HepG2 (cell line): ENCODE data around the gene NAPG. TPM values are rescaled to one million over a fixed set of nuclear protein-coding genes. Genes with fewer than 3 reads are reported as not detected.

Experiments used
- ADNP ChIP-seq: sonication (generic); formaldehyde crosslinking; IDR thresholded peaks from 2 replicates; pipeline ENCODE4 v1.4.0; 2020; ENCODE audit warnings: missing genetic modification reagents
- ARID3A ChIP-seq: IDR thresholded peaks from 2 replicates; pipeline ENCODE4 v1.6.1; 2012; ENCODE audit warnings: low read depth, low read length, improper control_type of control experiment
- DMAP1 ChIP-seq: IDR thresholded peaks from 2 replicates; pipeline ENCODE4 v1.6.1; 2016
- ERF ChIP-seq: IDR thresholded peaks from 2 replicates; pipeline ENCODE4 v1.6.1; 2018; ENCODE audit warnings: missing biosample characterization, missing genetic modification reagents
- FOXK1 ChIP-seq: sonication (generic); formaldehyde crosslinking; IDR thresholded peaks from 2 replicates; pipeline ENCODE4 v1.4.0; 2020; ENCODE audit warnings: low read depth, missing genetic modification reagents, borderline replicate concordance
- GATA4 ChIP-seq: sonication (generic); IDR thresholded peaks from 2 replicates; pipeline ENCODE4 v1.6.1; 2016; ENCODE audit warnings: antibody characterized with exemption, low read depth, borderline replicate concordance
- PAWR ChIP-seq: sonication (generic); formaldehyde crosslinking; IDR thresholded peaks from 2 replicates; pipeline ENCODE4 v1.4.0; 2020; ENCODE audit warnings: missing genetic modification reagents, mild to moderate bottlenecking, borderline replicate concordance
- PAX8 ChIP-seq: sonication (generic); formaldehyde crosslinking; IDR thresholded peaks from 2 replicates; pipeline ENCODE4 v1.8.0; 2022; ENCODE audit warnings: mild to moderate bottlenecking, missing genetic modification reagents, borderline replicate concordance
- SMAD1 ChIP-seq: sonication (generic); formaldehyde crosslinking; IDR thresholded peaks from 2 replicates; pipeline ENCODE4 v1.4.0; 2020; ENCODE audit warnings: missing genetic modification reagents, low read depth, mild to moderate bottlenecking, borderline replicate concordance
- SRSF9 ChIP-seq: fragments of 200-400 bp; formaldehyde crosslinking; IDR thresholded peaks from 2 replicates; pipeline ENCODE4 v1.6.1; 2018; ENCODE audit warnings: borderline replicate concordance, mild to moderate bottlenecking, low read depth, low read length; ENCODE audit not compliant: insufficient read depth, poor library complexity, severe bottlenecking
- TARDBP ChIP-seq: sonication (generic); formaldehyde crosslinking; IDR thresholded peaks from 2 replicates; pipeline ENCODE4 v1.8.0; 2022; ENCODE audit warnings: mild to moderate bottlenecking, missing genetic modification reagents
- THAP11 ChIP-seq: IDR thresholded peaks from 2 replicates; pipeline ENCODE4 v1.6.1; 2016; ENCODE audit warnings: missing biosample characterization, missing genetic modification reagents
- ZIK1 ChIP-seq: sonication (generic); formaldehyde crosslinking; IDR thresholded peaks from 2 replicates; pipeline ENCODE4 v1.5.0; 2020; ENCODE audit warnings: mild to moderate bottlenecking, low read depth, missing genetic modification reagents, borderline replicate concordance
- ZNF160 ChIP-seq: sonication (generic); formaldehyde crosslinking; IDR thresholded peaks from 2 replicates; pipeline ENCODE4 v1.8.0; 2022; ENCODE audit warnings: mild to moderate bottlenecking, inconsistent platforms, missing genetic modification reagents
- ZNF3 ChIP-seq: IDR thresholded peaks from 2 replicates; pipeline ENCODE4 v1.7.0; 2017; ENCODE audit warnings: inconsistent platforms
- ZNF414 ChIP-seq: sonication (generic); formaldehyde crosslinking; IDR thresholded peaks from 2 replicates; pipeline ENCODE4 v1.5.0; 2020; ENCODE audit warnings: missing genetic modification reagents
- ZNF431 ChIP-seq: sonication (generic); formaldehyde crosslinking; IDR thresholded peaks from 2 replicates; pipeline ENCODE4 v1.9.0; 2022; ENCODE audit warnings: missing genetic modification reagents, low read depth, mild to moderate bottlenecking, borderline replicate concordance
- ZNF589 ChIP-seq: sonication (generic); formaldehyde crosslinking; conservative IDR thresholded peaks from 2 replicates; pipeline ENCODE4 v1.8.0; 2022; ENCODE audit warnings: mild to moderate bottlenecking, moderate library complexity, missing genetic modification reagents
- polyA plus RNA-seq, 8 experiments: library from polyadenylated mRNA; depleted of rRNA in 3 of 8; stranded (reverse) in 7 of 8; unstranded in 1 of 8; fragments of >200 nt; fragmentation: Illumina TruSeq in 4 of 8; extraction: Trizol in 4 of 8; gene quantifications; 2 replicates each; pipeline versions ENCODE4 v1.2.1 to v1.2.3, GENCODE V29; 2011 to 2016; ENCODE audit warnings: low read depth in 4 of 8, missing spikeins in 1 of 8, mixed read lengths in 1 of 8; ENCODE audit not compliant: insufficient read depth in 1 of 8
- total RNA-seq, 5 experiments: library from RNA; depleted of rRNA; stranded (reverse); fragments of >200 nt; fragmentation: Illumina TruSeq; extraction: Trizol; gene quantifications; 2 replicates each; pipeline ENCODE4 v1.2.3, GENCODE V29; 2016; ENCODE audit warnings: low read depth in 1 of 5
- TF ChIP-seq, protein P1 (sequence below): IDR thresholded peaks from 2 replicates; pipeline ENCODE4 v1.6.1; 2016; ENCODE audit warnings: control low read depth

The NAPG gene
- total and polyA plus RNA-seq, 2 of the 13 experiments (the other 11 are each of a cell fraction or from before 2014, with no cell fraction given), result 19.8 to 34.4 TPM

GRCh38 chr18:10525697-10526560, at the start of gene NAPG (continued):
- TF ChIP-seq TARDBP (peak; percentile 73; the same call in 1 of the 2 replicates), FOXK1 (CRISPR knock-in tag) (peak; percentile 70; the same call in 1 of the 2 replicates), ARID3A (no peak), ERF (CRISPR knock-in tag) (peak; percentile 59; the same call in 1 of the 2 replicates), SMAD1 (CRISPR knock-in tag) (no peak), PAX8 (CRISPR knock-in tag) (no peak), ZNF3 (no peak), ZIK1 (CRISPR knock-in tag) (no peak), PAWR (CRISPR knock-in tag) (no peak), DMAP1 (CRISPR knock-in tag) (peak; percentile 62), ZNF160 (CRISPR knock-in tag) (0 out of 2 replicates have a peak, but pooled peaks have one; percentile 34), ZNF431 (CRISPR knock-in tag) (no peak), GATA4 (no peak), ZNF589 (peak; percentile 88), SRSF9 (no peak), THAP11 (peak; percentile 92), ZNF414 (CRISPR knock-in tag) (no peak; the same call in 1 of the 2 replicates), ADNP (CRISPR knock-in tag) (no peak)
- TF ChIP-seq, protein P1, sequence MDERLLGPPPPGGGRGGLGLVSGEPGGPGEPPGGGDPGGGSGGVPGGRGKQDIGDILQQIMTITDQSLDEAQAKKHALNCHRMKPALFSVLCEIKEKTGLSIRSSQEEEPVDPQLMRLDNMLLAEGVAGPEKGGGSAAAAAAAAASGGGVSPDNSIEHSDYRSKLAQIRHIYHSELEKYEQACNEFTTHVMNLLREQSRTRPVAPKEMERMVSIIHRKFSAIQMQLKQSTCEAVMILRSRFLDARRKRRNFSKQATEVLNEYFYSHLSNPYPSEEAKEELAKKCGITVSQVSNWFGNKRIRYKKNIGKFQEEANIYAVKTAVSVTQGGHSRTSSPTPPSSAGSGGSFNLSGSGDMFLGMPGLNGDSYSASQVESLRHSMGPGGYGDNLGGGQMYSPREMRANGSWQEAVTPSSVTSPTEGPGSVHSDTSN, result no peak
